Endothelial cell of umbilical vein (primary cell): Measurements from ENCODE around the gene PLXNA4. TPM values are rescaled to one million over a fixed set of nuclear protein-coding genes. Genes with fewer than 3 reads are reported as not detected.

Experiments used
- BruUV-seq: library from RNA; stranded (reverse); fragments of 400-500 nt; replicated peaks from 2 replicates; lab custom pipeline; 2021; lab: Mats Ljungman, UMichigan
- CTCF ChIA-PET: fragments of 300-600, 350-600 bp; sonication (Branson Sonifier 250); formaldehyde crosslinking; loops from one replicate; lab custom pipeline; 2021; ENCODE audit warnings: antibody characterized with exemption, inconsistent platforms; lab: Charles Lee
- POLR2A ChIA-PET: fragments of 300-600, 350-600 bp; sonication (Branson Sonifier 250); formaldehyde crosslinking; loops from one replicate; lab custom pipeline; 2021; ENCODE audit warnings: antibody characterized with exemption, inconsistent platforms; lab: Charles Lee
- DNase-seq: peaks from one replicate; pipeline ENCODE4 v3.0.0-alpha.2; 2011; ENCODE audit warnings: low read depth, low spot score
- FAIRE-seq: peaks from 2 replicates; lab custom pipeline; 2011; peaks lifted over from hg19 to GRCh38; lab: Jason Lieb, UNC
- H2AFZ ChIP-seq: 2 replicates; pipeline ENCODE4 v1.6.0; 2012; ENCODE audit warnings: low read depth, low read length, control low read depth, inconsistent platforms
- H3K27ac ChIP-seq: 2 replicates; pipeline ENCODE4 v1.5.1; 2011; ENCODE audit warnings: low read depth, mild to moderate bottlenecking, control low read depth, low read length, moderate library complexity; ENCODE audit not compliant: insufficient read depth
- H3K27me3 ChIP-seq, 2 experiments: 2 replicates each; pipeline versions ENCODE4 v1.6.0 to v1.6.1; 2011; ENCODE audit warnings: low read length in 2 of 2, mixed read lengths in 1 of 2; ENCODE audit not compliant: control insufficient read depth in 2 of 2, insufficient read depth in 2 of 2
- H3K36me3 ChIP-seq, 2 experiments: 2 replicates in 1 of 2; 3 replicates in 1 of 2; pipeline ENCODE4 v1.5.1; 2011; ENCODE audit warnings: low read length in 2 of 2, mild to moderate bottlenecking in 1 of 2, moderate library complexity in 1 of 2; ENCODE audit not compliant: control insufficient read depth in 2 of 2, insufficient read depth in 2 of 2; ENCODE audit errors: extremely low read depth in 1 of 2
- H3K4me1 ChIP-seq: 3 replicates; pipeline ENCODE4 v1.5.1; 2011; ENCODE audit warnings: mild to moderate bottlenecking, low read length; ENCODE audit not compliant: control insufficient read depth, insufficient read depth; ENCODE audit errors: extremely low read depth
- H3K4me2 ChIP-seq: 2 replicates; pipeline ENCODE4 v1.6.1; 2011; ENCODE audit warnings: low read length, control low read depth, mixed read lengths; ENCODE audit not compliant: insufficient read depth
- H3K4me3 ChIP-seq, 3 experiments: fragments of 200-600 bp in 1 of 3; sonication (generic), shearing (Covaris generic) in 1 of 3; replicated peaks in 1 of 3; 2 replicates each; pipeline ENCODE4 v1.5.1; 2011 to 2016; ENCODE audit warnings: control low read depth in 3 of 3, low read length in 3 of 3, mild to moderate bottlenecking in 2 of 3, inconsistent platforms in 1 of 3, low read depth in 1 of 3, moderate library complexity in 1 of 3; ENCODE audit not compliant: insufficient read depth in 1 of 3
- H3K79me2 ChIP-seq: 2 replicates; pipeline ENCODE4 v1.6.0; 2012; ENCODE audit warnings: low read length, inconsistent platforms; ENCODE audit not compliant: control insufficient read depth, insufficient read depth
- H3K9ac ChIP-seq: replicated peaks from 2 replicates; pipeline ENCODE3; 2011; ENCODE audit warnings: low read length, control low read depth; ENCODE audit not compliant: insufficient read depth; ENCODE audit errors: extremely low read depth
- H3K9me1 ChIP-seq: replicated peaks from 3 replicates; pipeline ENCODE4 v1.6.0; 2011; ENCODE audit warnings: mild to moderate bottlenecking, low read length; ENCODE audit not compliant: control insufficient read depth, insufficient read depth; ENCODE audit errors: extremely low read depth
- H3K9me3 ChIP-seq: replicated peaks from 2 replicates; pipeline ENCODE4 v1.5.1; 2012; ENCODE audit warnings: low read length, inconsistent platforms; ENCODE audit not compliant: control insufficient read depth, insufficient read depth
- H4K20me1 ChIP-seq: replicated peaks from 2 replicates; pipeline ENCODE3; 2011; ENCODE audit warnings: mild to moderate bottlenecking, low read length; ENCODE audit not compliant: control insufficient read depth, insufficient read depth; ENCODE audit errors: extremely low read depth
- EZH2 ChIP-seq: IDR thresholded peaks from 2 replicates; pipeline ENCODE4 v1.6.1; 2012; ENCODE audit warnings: borderline replicate concordance, low read depth, mild to moderate bottlenecking, moderate library complexity, low read length, inconsistent platforms; ENCODE audit not compliant: severe bottlenecking
- GATA2 ChIP-seq: IDR thresholded peaks from 2 replicates; pipeline ENCODE4 v1.7.0; 2011; ENCODE audit warnings: low read depth, mild to moderate bottlenecking, moderate library complexity, mixed read lengths, low read length; ENCODE audit not compliant: insufficient read length, insufficient read depth
- JUN ChIP-seq: IDR thresholded peaks from 2 replicates; pipeline ENCODE4 v1.6.1; 2011; ENCODE audit warnings: borderline replicate concordance, low read depth; ENCODE audit not compliant: insufficient read length, insufficient read depth
- MYC ChIP-seq: IDR thresholded peaks from one replicate; pipeline ENCODE4 v1.6.1; 2011; ENCODE audit warnings: mild to moderate bottlenecking, low read depth, low read length
- POLR2A ChIP-seq: IDR thresholded peaks from 2 replicates; pipeline ENCODE4 v1.6.1; 2012; ENCODE audit warnings: low read depth, mild to moderate bottlenecking, control low read depth, low read length
- POLR2AphosphoS5 ChIP-seq: IDR thresholded peaks from 2 replicates; pipeline ENCODE4 v1.6.1; 2012; ENCODE audit warnings: low read depth, mild to moderate bottlenecking, control low read depth, low read length, moderate library complexity; ENCODE audit not compliant: insufficient read depth
- dilution Hi-C: fragments of 300-500 bp; cut with MboI; formaldehyde crosslinking; loops from one replicate; pipeline ENCODE4 v1.15.0; 2019; ENCODE audit warnings: low sequenced_read_pairs; ENCODE audit not compliant: extremely low pct_ligation_motif_present
- intact Hi-C: fragments of 100-400 bp; cut with micrococcal nuclease; formaldehyde crosslinking; loops from one replicate; pipeline ENCODE4 v1.10.0; 2022
- polyA plus RNA-seq, 4 experiments: library from polyadenylated mRNA; depleted of rRNA in 3 of 4; stranded (reverse) in 3 of 4; unstranded in 1 of 4; fragments of >200 nt; gene quantifications; 2 replicates each; pipeline versions ENCODE4 v1.2.1 to v1.2.3, GENCODE V29; 2011 to 2012; ENCODE audit warnings: missing spikeins in 1 of 4
- total RNA-seq: library from RNA; stranded (reverse); gene quantifications from 2 replicates; pipeline ENCODE4 v1.2.3, GENCODE V29; 2021
- TF ChIP-seq, protein P1 (sequence below), 2 donors: IDR thresholded peaks; 1 replicate in 1 of 2; 2 replicates in 1 of 2; pipeline ENCODE4 v1.5.1; 2011; ENCODE audit warnings: low read length in 2 of 2, mild to moderate bottlenecking in 2 of 2, moderate library complexity in 2 of 2, control low read depth in 1 of 2, inconsistent platforms in 1 of 2, low read depth in 1 of 2; ENCODE audit not compliant: insufficient read depth in 1 of 2; ENCODE audit errors: extremely low read depth in 1 of 2
- TF ChIP-seq, protein P2 (sequence below): IDR thresholded peaks from 2 replicates; pipeline ENCODE4 v1.6.1; 2011; ENCODE audit not compliant: insufficient read depth, insufficient read length

PLXNA4 gene
- total and polyA plus RNA-seq, 2 donors (not counting 3 experiments of a cell fraction or from before 2014, with no cell fraction given), result 12.1 to 20.4 TPM

DNA sequence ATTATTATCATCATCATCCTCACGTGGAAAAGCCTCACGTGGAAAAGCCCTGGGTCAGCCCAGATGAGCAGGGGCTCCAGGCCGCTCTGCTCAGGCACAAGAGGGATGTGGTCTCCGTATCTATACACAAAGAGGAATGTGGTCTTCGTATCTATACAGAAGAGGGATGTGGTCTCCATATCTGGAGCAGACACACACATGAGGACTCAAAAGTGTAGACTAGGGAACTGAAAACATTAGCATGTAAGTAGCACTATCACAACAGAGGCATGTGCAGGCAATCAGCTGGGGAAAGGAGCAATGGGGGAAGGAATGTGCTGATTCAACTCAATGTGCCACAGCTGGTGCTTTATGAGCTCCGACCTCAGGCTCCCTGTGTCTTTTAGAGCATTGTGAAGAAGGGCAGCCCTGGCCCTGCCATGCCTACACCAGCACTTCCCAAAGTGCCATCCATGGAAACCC lies 86.5 kb downstream of the PLXNA4 start:
- Histone ChIP-seq H3K79me2 (no peaks in the 10 kb centered on the region), H2AFZ (no peak overlapping the region), H3K4me3 (no peak overlapping the region), H3K9ac (no peak overlapping the region), H3K27me3 (no peaks in the 10 kb centered on the region), H3K4me2 (no peak overlapping the region), H3K4me1 (peaks cover 33% of the 10 kb centered on the region), H3K27ac (no peak overlapping the region), H3K9me1 (no peaks in the 10 kb centered on the region), H4K20me1 (no peaks in the 10 kb centered on the region), H3K36me3 (peaks cover 0 to 3% of the 10 kb centered on the region in 2 experiments), H3K9me3 (no peaks in the 10 kb centered on the region)
- dilution Hi-C loops, result no loop called here
- no peak for DNase-seq
- intact Hi-C loops, result no loop called here
- FAIRE-seq, result no peak
- POLR2A ChIA-PET, result no interaction called here
- no TSS peak for BruUV-seq
- CTCF ChIA-PET, result interaction anchor here (1.2 to 3.3 kb wide), 4 partner anchors 11 to 171 kb away, joined by 3 to 9 read pairs (median 5); no protein-coding TSS in a partner anchor
- TF ChIP-seq GATA2, result no peak
- no peak for TF ChIP-seq JUN
- TF ChIP-seq POLR2AphosphoS5, result no peak
- TF ChIP-seq POLR2A, result no peak

DNA sequence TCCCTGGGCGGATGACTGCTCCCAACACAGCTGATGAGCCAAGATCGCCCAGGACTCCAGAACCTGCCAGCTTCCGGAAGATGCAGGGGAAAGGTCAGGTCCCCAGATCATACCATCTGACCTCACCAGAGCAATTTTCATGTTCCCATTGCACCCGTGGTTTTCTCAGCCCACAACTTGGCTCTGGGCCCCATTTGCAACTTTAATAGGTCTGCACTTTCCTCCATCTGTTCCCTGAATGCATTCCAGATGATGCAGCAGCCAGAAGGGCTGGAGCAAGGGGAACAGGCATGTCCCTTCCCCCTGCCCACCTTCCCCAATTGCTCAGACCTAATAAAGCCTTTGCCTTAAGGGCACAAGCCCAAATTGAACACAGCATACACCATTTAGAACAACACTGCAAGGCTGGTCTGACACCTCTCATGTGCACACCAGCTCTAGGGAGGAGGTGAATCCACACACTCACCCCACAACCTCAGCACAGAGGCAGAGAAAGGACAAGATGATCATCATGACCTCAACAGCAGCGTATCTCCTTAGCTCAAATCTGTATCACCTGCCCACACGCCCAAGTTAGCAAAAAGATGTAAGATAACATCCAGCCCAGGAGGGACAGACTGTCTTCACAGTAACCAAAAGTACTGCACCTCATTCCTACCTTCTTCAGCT lies 87.5 kb downstream of the PLXNA4 start:
- FAIRE-seq (no peak), DNase-seq (no peak)
- TF ChIP-seq, protein P1, sequence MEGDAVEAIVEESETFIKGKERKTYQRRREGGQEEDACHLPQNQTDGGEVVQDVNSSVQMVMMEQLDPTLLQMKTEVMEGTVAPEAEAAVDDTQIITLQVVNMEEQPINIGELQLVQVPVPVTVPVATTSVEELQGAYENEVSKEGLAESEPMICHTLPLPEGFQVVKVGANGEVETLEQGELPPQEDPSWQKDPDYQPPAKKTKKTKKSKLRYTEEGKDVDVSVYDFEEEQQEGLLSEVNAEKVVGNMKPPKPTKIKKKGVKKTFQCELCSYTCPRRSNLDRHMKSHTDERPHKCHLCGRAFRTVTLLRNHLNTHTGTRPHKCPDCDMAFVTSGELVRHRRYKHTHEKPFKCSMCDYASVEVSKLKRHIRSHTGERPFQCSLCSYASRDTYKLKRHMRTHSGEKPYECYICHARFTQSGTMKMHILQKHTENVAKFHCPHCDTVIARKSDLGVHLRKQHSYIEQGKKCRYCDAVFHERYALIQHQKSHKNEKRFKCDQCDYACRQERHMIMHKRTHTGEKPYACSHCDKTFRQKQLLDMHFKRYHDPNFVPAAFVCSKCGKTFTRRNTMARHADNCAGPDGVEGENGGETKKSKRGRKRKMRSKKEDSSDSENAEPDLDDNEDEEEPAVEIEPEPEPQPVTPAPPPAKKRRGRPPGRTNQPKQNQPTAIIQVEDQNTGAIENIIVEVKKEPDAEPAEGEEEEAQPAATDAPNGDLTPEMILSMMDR (IDR thresholded peaks at IDR 0.05; ENCODE audit: extremely low read depth in 1 of 2, insufficient read depth in 1 of 2, low read depth in 1 of 2, low read length in 2 of 2), result no peak
- TF ChIP-seq POLR2AphosphoS5 (no peak), MYC (no peak), GATA2 (no peak), EZH2 (no peak)
- TF ChIP-seq, protein P2, sequence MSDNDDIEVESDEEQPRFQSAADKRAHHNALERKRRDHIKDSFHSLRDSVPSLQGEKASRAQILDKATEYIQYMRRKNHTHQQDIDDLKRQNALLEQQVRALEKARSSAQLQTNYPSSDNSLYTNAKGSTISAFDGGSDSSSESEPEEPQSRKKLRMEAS, result no peak
- CTCF ChIA-PET, result interaction anchor here (1.2 to 3.3 kb wide), 2 partner anchors 12 to 170 kb away, joined by 3 to 9 read pairs; no protein-coding TSS in a partner anchor
- H3K27ac ChIP-seq, result no peak overlapping the region
- H3K36me3 ChIP-seq, result peaks cover 0 to 3% of the 10 kb centered on the region in 2 experiments
- BruUV-seq, result no TSS peak
- H3K27me3 ChIP-seq, result no peaks in the 10 kb centered on the region
- H4K20me1 ChIP-seq, result no peaks in the 10 kb centered on the region
- H2AFZ ChIP-seq, result no peak overlapping the region
- intact Hi-C loops (no loop called here), dilution Hi-C loops (no loop called here)
- no peaks in the 10 kb centered on the region for H3K9me1 ChIP-seq
- POLR2A ChIA-PET, result no interaction called here
- no peak overlapping the region for H3K4me3 ChIP-seq
- H3K79me2 ChIP-seq, result no peaks in the 10 kb centered on the region
- peaks cover 33% of the 10 kb centered on the region for H3K4me1 ChIP-seq
- no peak overlapping the region for H3K9ac ChIP-seq
- H3K9me3 ChIP-seq, result no peaks in the 10 kb centered on the region
- no peak overlapping the region for H3K4me2 ChIP-seq
